ENCODE data around the gene ZNF891. TPM values are rescaled to one million over a fixed set of nuclear protein-coding genes. Genes with fewer than 3 reads are reported as not detected.

The ZNF891 gene
- total RNA-seq, 1 donor from 2014 or later, result 1.3 TPM

GRCh38 chr12:133063556-133063955 lies 66.5 kb downstream of the ZNF891 start:
- Mint-ChIP-seq H3K4me3 (ENCODE audit: unreplicated experiment) (no peak overlapping the region), H3K4me1 (ENCODE audit: low read depth) (no peaks in the 10 kb centered on the region), H3K27me3 (ENCODE audit: low read depth) (no peaks in the 10 kb centered on the region), H3K9me3 (ENCODE audit: low read depth) (peaks cover 68% of the 10 kb centered on the region), H3K36me3 (ENCODE audit: low read depth) (peaks cover 42% of the 10 kb centered on the region), H3K27ac (ENCODE audit: unreplicated experiment) (no peak overlapping the region)
- no peak for DNase-seq (ENCODE audit: low spot score)
- TF ChIP-seq, protein P1, sequence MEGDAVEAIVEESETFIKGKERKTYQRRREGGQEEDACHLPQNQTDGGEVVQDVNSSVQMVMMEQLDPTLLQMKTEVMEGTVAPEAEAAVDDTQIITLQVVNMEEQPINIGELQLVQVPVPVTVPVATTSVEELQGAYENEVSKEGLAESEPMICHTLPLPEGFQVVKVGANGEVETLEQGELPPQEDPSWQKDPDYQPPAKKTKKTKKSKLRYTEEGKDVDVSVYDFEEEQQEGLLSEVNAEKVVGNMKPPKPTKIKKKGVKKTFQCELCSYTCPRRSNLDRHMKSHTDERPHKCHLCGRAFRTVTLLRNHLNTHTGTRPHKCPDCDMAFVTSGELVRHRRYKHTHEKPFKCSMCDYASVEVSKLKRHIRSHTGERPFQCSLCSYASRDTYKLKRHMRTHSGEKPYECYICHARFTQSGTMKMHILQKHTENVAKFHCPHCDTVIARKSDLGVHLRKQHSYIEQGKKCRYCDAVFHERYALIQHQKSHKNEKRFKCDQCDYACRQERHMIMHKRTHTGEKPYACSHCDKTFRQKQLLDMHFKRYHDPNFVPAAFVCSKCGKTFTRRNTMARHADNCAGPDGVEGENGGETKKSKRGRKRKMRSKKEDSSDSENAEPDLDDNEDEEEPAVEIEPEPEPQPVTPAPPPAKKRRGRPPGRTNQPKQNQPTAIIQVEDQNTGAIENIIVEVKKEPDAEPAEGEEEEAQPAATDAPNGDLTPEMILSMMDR (IDR thresholded peaks at IDR 0.05), result no peak

GRCh38 chr12:133061954-133062353 lies 68.1 kb downstream of the ZNF891 start:
- peaks cover 58% of the 10 kb centered on the region for H3K36me3 Mint-ChIP-seq (ENCODE audit: low read depth)
- H3K9me3 Mint-ChIP-seq (ENCODE audit: low read depth), result peaks cover 74% of the 10 kb centered on the region
- H3K27ac Mint-ChIP-seq (ENCODE audit: unreplicated experiment), result no peak overlapping the region

DNA sequence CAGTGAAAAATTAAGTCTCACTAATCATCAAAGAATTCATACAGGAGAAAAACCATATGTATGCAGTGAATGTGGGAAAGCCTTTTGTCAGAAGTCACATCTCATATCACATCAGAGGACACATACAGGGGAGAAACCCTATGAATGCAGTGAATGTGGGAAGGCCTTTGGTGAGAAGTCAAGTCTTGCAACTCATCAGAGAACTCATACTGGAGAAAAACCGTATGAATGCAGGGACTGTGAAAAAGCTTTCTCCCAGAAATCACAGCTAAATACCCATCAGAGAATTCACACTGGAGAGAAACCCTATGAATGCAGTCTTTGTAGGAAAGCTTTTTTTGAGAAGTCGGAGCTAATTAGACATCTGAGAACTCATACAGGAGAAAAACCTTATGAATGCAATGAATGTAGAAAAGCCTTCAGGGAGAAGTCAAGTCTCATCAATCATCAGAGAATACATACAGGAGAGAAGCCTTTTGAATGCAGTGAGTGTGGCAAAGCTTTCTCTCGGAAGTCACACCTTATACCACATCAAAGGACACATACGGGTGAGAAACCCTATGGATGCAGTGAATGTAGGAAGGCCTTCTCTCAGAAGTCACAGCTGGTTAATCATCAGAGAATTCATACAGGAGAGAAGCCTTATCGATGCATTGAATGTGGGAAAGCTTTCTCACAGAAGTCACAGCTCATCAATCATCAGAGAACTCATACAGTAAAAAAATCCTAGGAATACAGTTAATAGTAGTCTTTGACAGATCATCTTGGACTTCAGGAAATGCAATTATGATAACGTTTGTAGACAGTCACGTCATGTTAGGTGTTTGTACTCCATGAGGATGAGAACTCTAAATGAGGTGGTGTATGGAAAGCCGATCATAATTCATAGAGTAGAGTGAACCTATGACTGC lies 71.6 kb downstream of the ZNF891 start:
- no peaks in the 10 kb centered on the region for H3K4me1 Mint-ChIP-seq (ENCODE audit: low read depth)
- peaks cover 71% of the 10 kb centered on the region for H3K36me3 Mint-ChIP-seq (ENCODE audit: low read depth)
- peaks cover 63% of the 10 kb centered on the region for H3K9me3 Mint-ChIP-seq (ENCODE audit: low read depth)
- no peak for DNase-seq (ENCODE audit: low spot score)
- no peak overlapping the region for H3K27ac Mint-ChIP-seq (ENCODE audit: unreplicated experiment)
- H3K4me3 Mint-ChIP-seq (ENCODE audit: unreplicated experiment), result no peak overlapping the region
- TF ChIP-seq, protein P1 (IDR thresholded peaks at IDR 0.05), result no peak
- no peaks in the 10 kb centered on the region for H3K27me3 Mint-ChIP-seq (ENCODE audit: low read depth)

More at GRCh38 chr12:133061954-133062353, 68.1 kb downstream of the ZNF891 start:
- no peaks in the 10 kb centered on the region for H3K27me3 Mint-ChIP-seq (ENCODE audit: low read depth)
- no peaks in the 10 kb centered on the region for H3K4me1 Mint-ChIP-seq (ENCODE audit: low read depth)
- TF ChIP-seq, protein P1 (IDR thresholded peaks at IDR 0.05), result no peak
- H3K4me3 Mint-ChIP-seq (ENCODE audit: unreplicated experiment), result no peak overlapping the region
- no peak for DNase-seq (ENCODE audit: low spot score)

DNA sequence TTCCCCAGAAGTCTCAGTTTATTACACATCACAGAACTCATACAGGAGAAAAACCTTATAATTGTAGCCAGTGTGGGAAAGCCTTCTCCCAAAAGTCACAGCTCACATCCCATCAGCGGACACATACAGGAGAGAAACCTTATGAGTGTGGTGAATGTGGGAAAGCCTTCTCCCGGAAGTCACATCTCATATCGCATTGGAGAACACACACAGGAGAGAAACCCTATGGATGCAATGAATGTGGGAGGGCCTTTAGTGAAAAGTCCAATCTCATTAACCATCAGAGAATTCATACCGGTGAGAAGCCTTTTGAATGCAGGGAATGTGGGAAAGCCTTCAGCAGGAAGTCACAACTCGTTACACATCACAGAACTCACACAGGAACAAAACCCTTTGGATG lies 72.6 kb downstream of the ZNF891 start:
- H3K4me1 Mint-ChIP-seq (ENCODE audit: low read depth), result no peaks in the 10 kb centered on the region
- H3K27ac Mint-ChIP-seq (ENCODE audit: unreplicated experiment), result no peak overlapping the region
- TF ChIP-seq, protein P1 (IDR thresholded peaks at IDR 0.05), result no peak
- H3K27me3 Mint-ChIP-seq (ENCODE audit: low read depth), result no peaks in the 10 kb centered on the region
- H3K36me3 Mint-ChIP-seq (ENCODE audit: low read depth), result peaks cover 72% of the 10 kb centered on the region
- DNase-seq (ENCODE audit: low spot score), result no peak
- no peak overlapping the region for H3K4me3 Mint-ChIP-seq (ENCODE audit: unreplicated experiment)
- peaks cover 62% of the 10 kb centered on the region for H3K9me3 Mint-ChIP-seq (ENCODE audit: low read depth)

Other genes starting within 250 kb of the ZNF891 start
- 49.6 to 58.9 TPM (median 56.2 TPM) in 3 replicates for gene CHFR, start 242.7 kb downstream of the ZNF891 start, total RNA-seq
- 17.1 to 26.3 TPM (median 18.1 TPM) in 3 replicates for gene ZNF605, start 174.0 kb downstream of the ZNF891 start, total RNA-seq
- 8.0 to 10.0 TPM (median 9.6 TPM) in 3 replicates for gene ZNF26, start 143.9 kb downstream of the ZNF891 start, total RNA-seq
- 32.0 to 42.0 TPM (median 33.2 TPM) in 3 replicates for gene ZNF84, start 92.8 kb downstream of the ZNF891 start, total RNA-seq
- 13.0 to 16.6 TPM (median 13.3 TPM) in 3 replicates for gene ZNF140, start 49.4 kb downstream of the ZNF891 start, total RNA-seq
- gene ZNF10, start 353 bp upstream of the ZNF891 start, total RNA-seq, result 9.2 to 12.5 TPM (median 11.4 TPM) in 3 replicates
- gene ZNF268, start 51.2 kb upstream of the ZNF891 start, total RNA-seq, result 13.5 to 22.2 TPM (median 17.5 TPM) in 3 replicates
- gene ANHX, start 105.6 kb upstream of the ZNF891 start, total RNA-seq, result not detected in 3 replicates

Measured in chondrocyte (in vitro differentiated cells).